ENCODE results near the gene SHLD1. TPM values are rescaled to one million over a fixed set of nuclear protein-coding genes. Genes with fewer than 3 reads are reported as not detected.

The SHLD1 gene
- total RNA-seq, 1 donor from 2014 or later, result 2.4 TPM

- no peak for DNase-seq (ENCODE audit: low read depth in 2 of 2)
Observed at GRCh38 chr20:5888041-5888440, 137.8 kb downstream of the SHLD1 start.

- DNase-seq (ENCODE audit: low read depth in 2 of 2), result no peak
Observed at GRCh38 chr20:5890773-5891441, 140.7 kb downstream of the SHLD1 start.

- no peak for DNase-seq (ENCODE audit: low read depth in 2 of 2)
Observed at GRCh38 chr20:5893052-5893451, 142.9 kb downstream of the SHLD1 start.

DNA sequence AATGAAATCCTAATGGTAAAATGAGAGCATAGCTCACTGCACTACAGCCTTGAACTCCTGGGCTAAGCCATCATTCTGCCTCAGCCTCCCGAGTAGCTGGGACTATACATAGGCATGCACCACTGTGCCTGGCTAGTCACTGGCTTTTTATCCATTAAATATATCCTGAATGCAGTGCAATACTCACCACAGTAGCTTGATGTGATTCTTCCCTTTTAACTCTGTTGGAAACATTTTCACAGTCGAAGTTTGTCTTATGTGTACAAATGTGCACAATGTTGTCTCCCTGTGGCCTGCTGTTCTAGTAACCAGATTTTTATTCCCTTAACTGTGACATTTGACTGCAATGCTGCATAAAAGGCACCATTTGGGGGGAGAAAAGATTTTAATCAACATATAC, 143.4 kb downstream of the SHLD1 start:
- no peak for DNase-seq (ENCODE audit: low read depth in 2 of 2)

GRCh38 chr20:5895626-5896025, 145.4 kb downstream of the SHLD1 start:
- no peak for DNase-seq (ENCODE audit: low read depth in 2 of 2)

DNA sequence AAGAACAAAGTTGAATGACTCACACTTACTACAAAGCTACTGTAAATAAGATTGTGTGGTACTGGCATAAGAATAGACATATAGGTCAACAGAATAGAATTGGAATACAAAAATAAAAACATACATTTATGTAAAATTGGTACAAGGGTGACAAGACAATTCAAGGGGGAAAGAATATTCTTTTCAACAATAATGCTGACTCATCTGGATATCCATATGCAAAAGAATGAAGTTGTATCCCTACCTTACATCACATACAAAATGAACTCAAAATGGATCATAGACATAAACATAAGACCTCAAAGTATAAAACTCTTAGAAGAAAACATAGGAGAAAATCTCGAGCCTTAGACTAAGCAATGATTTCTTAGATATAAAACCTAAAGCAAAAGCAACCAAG, 149.2 kb downstream of the SHLD1 start:
- DNase-seq (ENCODE audit: low read depth in 2 of 2), result no peak

- DNase-seq (ENCODE audit: low read depth in 2 of 2), result no peak
Observed at GRCh38 chr20:5900908-5901307, 150.7 kb downstream of the SHLD1 start.

- no peak for DNase-seq (ENCODE audit: low read depth in 2 of 2)
Observed at GRCh38 chr20:5908981-5909380, 158.8 kb downstream of the SHLD1 start.

DNA sequence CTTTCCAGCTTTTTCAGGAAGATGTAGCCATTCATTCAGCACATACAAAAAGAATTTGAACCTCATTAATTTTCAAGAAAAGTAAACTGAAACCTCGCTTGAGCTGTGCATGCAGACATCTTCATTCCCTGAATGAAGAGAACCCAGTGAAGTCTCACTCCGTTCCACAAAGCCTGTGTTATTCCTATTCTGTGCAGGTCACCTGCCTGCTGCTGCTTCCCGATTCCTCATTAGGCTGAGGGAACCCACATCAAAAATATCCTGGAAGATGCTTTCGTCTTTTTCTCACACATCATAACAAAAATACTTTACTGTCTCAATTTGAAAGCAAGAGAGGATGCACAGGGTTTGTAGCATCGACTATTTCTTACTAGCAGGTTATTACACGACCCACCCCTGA, 160.0 kb downstream of the SHLD1 start:
- no peak for DNase-seq (ENCODE audit: low read depth in 2 of 2)

DNA sequence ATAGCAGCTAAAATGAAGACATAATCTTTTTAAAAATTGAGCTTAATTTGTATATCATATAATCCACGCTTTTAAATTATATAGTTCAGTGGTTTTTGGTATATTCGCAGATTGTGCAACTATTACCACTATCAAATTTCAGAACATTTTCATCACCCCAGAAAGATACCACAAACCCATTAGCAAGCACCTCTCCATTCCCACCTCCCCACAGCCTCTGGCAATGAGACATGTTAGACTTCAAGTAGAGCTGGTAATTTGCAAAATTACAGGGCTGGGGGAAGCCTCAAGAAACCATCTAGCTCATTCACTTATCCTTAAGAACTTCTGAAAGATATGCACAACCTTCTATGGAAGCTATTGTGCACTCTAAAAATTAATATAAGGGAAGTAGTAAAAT, 163.0 kb downstream of the SHLD1 start:
- DNase-seq (ENCODE audit: low read depth in 2 of 2), result no peak

Other genes starting within 250 kb of the SHLD1 start
- gene GPCPD1, start 139.4 kb upstream of the SHLD1 start, total RNA-seq, result 7.2 and 11.4 TPM in 2 replicates
- gene CHGB, start 161.1 kb downstream of the SHLD1 start, total RNA-seq, result under 0.01 and 0.13 TPM in 2 replicates
- 4.2 and 5.2 TPM in 2 replicates for gene TRMT6, start 200.1 kb downstream of the SHLD1 start, total RNA-seq
- gene MCM8, start 200.3 kb downstream of the SHLD1 start, total RNA-seq, result 4.7 and 5.9 TPM in 2 replicates

Measured in dermis microvascular lymphatic vessel endothelial cell (primary cell).